Measurements from ENCODE around the gene CCDC7. TPM values are rescaled to one million over a fixed set of nuclear protein-coding genes. Genes with fewer than 3 reads are reported as not detected.
"Not testable (repeated sequence)": the region's sequence is repeated elsewhere in the genome, so short reads cannot be mapped to it uniquely, and the experiment has no call there.

Gene CCDC7
- total RNA-seq, 1 experiment from 2014 or later = 6.0 TPM

- BruUV-seq (replicated peaks) = no TSS peak
- TF ChIP-seq TCF7L2 (IDR thresholded peaks at IDR 0.05; ENCODE audit: low read depth, low read length) = no peak
- no peak for TF ChIP-seq CTCF (IDR thresholded peaks at IDR 0.05)
- no peak for TF ChIP-seq POLR2AphosphoS5 (IDR thresholded peaks at IDR 0.05; ENCODE audit: low read depth, low read length)
- no peak for TF ChIP-seq REST (IDR thresholded peaks at IDR 0.05; ENCODE audit: insufficient read depth in 1 of 2, low read depth in 2 of 2, low read length in 1 of 2)
- no peak for TF ChIP-seq SIN3A (IDR thresholded peaks at IDR 0.05; ENCODE audit: borderline replicate concordance, insufficient read depth, low read depth, low read length)
- ChIA-PET POLR2A (no interaction called here), CTCF (no interaction called here)
- ATAC-seq (no peak), DNase-seq (ENCODE audit: low read depth, low spot score) (no peak)
- in situ Hi-C loops (cut with HindIII; ENCODE audit: low pct_unique_long_range_greater_than_20kb, low sequenced_read_pairs) = no loop called here
- no peak overlapping the region for H3K27ac ChIP-seq (ENCODE audit: low read length)
- H3K36me3 ChIP-seq (ENCODE audit: control insufficient read depth, insufficient read depth, low read length) = no peaks in the 10 kb centered on the region
- 0 out of 2 replicates have a peak, but pooled peaks cover 5% of the 10 kb centered on the region for H3K9me3 ChIP-seq (ENCODE audit: control insufficient read depth, insufficient read depth, low read depth, low read length)
- H3K4me3 ChIP-seq (ENCODE audit: low read depth in 2 of 2, low read length in 2 of 2) = no peak overlapping the region
- H3K4me1 ChIP-seq (ENCODE audit: control insufficient read depth, insufficient read depth, low read length) = no peaks in the 10 kb centered on the region
- intact Hi-C loops (cut with micrococcal nuclease; ENCODE audit: unreplicated experiment) = no loop called here
- H3K27me3 ChIP-seq (ENCODE audit: control insufficient read depth, insufficient read depth, low read length) = no peaks in the 10 kb centered on the region
These were observed 35.7 kb downstream of the CCDC7 start for GRCh38 chr10:32481606-32482005.

GRCh38 chr10:32483019-32483502 is 37.1 kb downstream of the CCDC7 start:
- H3K4me1 ChIP-seq (ENCODE audit: control insufficient read depth, insufficient read depth, low read length); in situ Hi-C loops (cut with HindIII; ENCODE audit: low pct_unique_long_range_greater_than_20kb, low sequenced_read_pairs); H3K9me3 ChIP-seq (ENCODE audit: control insufficient read depth, insufficient read depth, low read depth, low read length); DNase-seq (ENCODE audit: low read depth, low spot score); H3K27me3 ChIP-seq (ENCODE audit: control insufficient read depth, insufficient read depth, low read length); POLR2A ChIA-PET; H3K27ac ChIP-seq (ENCODE audit: low read length); ATAC-seq; intact Hi-C loops (cut with micrococcal nuclease; ENCODE audit: unreplicated experiment); H3K36me3 ChIP-seq (ENCODE audit: control insufficient read depth, insufficient read depth, low read length); H3K4me3 ChIP-seq (ENCODE audit: low read depth in 2 of 2, low read length in 2 of 2); CTCF ChIA-PET; BruUV-seq (replicated peaks): not testable (repeated sequence)

- CTCF ChIA-PET; H3K4me3 ChIP-seq (ENCODE audit: low read depth in 2 of 2, low read length in 2 of 2); H3K27ac ChIP-seq (ENCODE audit: low read length); DNase-seq (ENCODE audit: low read depth, low spot score); H3K36me3 ChIP-seq (ENCODE audit: control insufficient read depth, insufficient read depth, low read length); in situ Hi-C loops (cut with HindIII; ENCODE audit: low pct_unique_long_range_greater_than_20kb, low sequenced_read_pairs); H3K4me1 ChIP-seq (ENCODE audit: control insufficient read depth, insufficient read depth, low read length); intact Hi-C loops (cut with micrococcal nuclease; ENCODE audit: unreplicated experiment); POLR2A ChIA-PET; BruUV-seq (replicated peaks); ATAC-seq; H3K27me3 ChIP-seq (ENCODE audit: control insufficient read depth, insufficient read depth, low read length); H3K9me3 ChIP-seq (ENCODE audit: control insufficient read depth, insufficient read depth, low read depth, low read length): not testable (repeated sequence)
These were observed 42.1 kb downstream of the CCDC7 start for GRCh38 chr10:32488038-32488437.
